Activated CD4-positive, CD25-positive, alpha-beta regulatory T cell (primary cell): Measurements from ENCODE around the gene PDCL3.

ENCODE experiments used
- DNase-seq, 4 experiments: peaks; one replicate each; lab custom pipeline; 2025; lab: John Stamatoyannopoulos, UW

The PDCL3 gene

GRCh38 chr2:100560216-100560830, 2.5 kb upstream of the PDCL3 start:
- DNase-seq: no peak

- no peak for DNase-seq
Measured at GRCh38 chr2:100561191-100561590, 1.6 kb upstream of the PDCL3 start.

GRCh38 chr2:100563407-100564247, 834 bp downstream of the PDCL3 start:
- no peak for DNase-seq

- DNase-seq: no peak
Measured at GRCh38 chr2:100568989-100569388, 6.2 kb downstream of the PDCL3 start.

GRCh38 chr2:100571668-100572067, 8.9 kb downstream of the PDCL3 start:
- DNase-seq: no peak

- no peak for DNase-seq
Measured at GRCh38 chr2:100577777-100578176, 15.0 kb downstream of the PDCL3 start.

GRCh38 chr2:100580367-100581276, 17.8 kb downstream of the PDCL3 start:
- DNase-seq: peak in 2 of 4 experiments; percentile 9 to 12

GRCh38 chr2:100581277-100581612, 18.5 kb downstream of the PDCL3 start:
- DNase-seq: no peak

GRCh38 chr2:100584816-100585215, 22.0 kb downstream of the PDCL3 start:
- no peak for DNase-seq

GRCh38 chr2:100588071-100588786, 25.4 kb downstream of the PDCL3 start:
- DNase-seq: no peak

GRCh38 chr2:100589527-100589926, 26.7 kb downstream of the PDCL3 start:
- DNase-seq: no peak

GRCh38 chr2:100592226-100592625, 29.4 kb downstream of the PDCL3 start:
- DNase-seq: no peak

- no peak for DNase-seq
Measured at GRCh38 chr2:100596465-100596864, 33.7 kb downstream of the PDCL3 start.

- no peak for DNase-seq
Measured at GRCh38 chr2:100599566-100599965, 36.8 kb downstream of the PDCL3 start.

GRCh38 chr2:100601661-100602060, 38.9 kb downstream of the PDCL3 start:
- no peak for DNase-seq

GRCh38 chr2:100603414-100603813, 40.6 kb downstream of the PDCL3 start:
- no peak for DNase-seq

- no peak for DNase-seq
Measured at GRCh38 chr2:100603948-100604633, 41.3 kb downstream of the PDCL3 start.

GRCh38 chr2:100606332-100606725, 43.5 kb downstream of the PDCL3 start:
- DNase-seq: no peak

GRCh38 chr2:100606726-100607343, 44.0 kb downstream of the PDCL3 start:
- DNase-seq: no peak

GRCh38 chr2:100610381-100610831, 47.6 kb downstream of the PDCL3 start:
- DNase-seq: peak; percentile 20 to 51 (median 46)
